Measurements from ENCODE around the gene NR6A1.

GRCh38 chr9:124477211-124477647, 293.9 kb downstream of the NR6A1 start:
- TF ChIP-seq POLR2AphosphoS5 (IDR thresholded peaks at IDR 0.05; ENCODE audit: low read depth, low read length) (no peak), BRCA1 (CRISPR knock-in tag; IDR thresholded peaks at IDR 0.05) (no peak), DNMT1 (CRISPR knock-in tag; IDR thresholded peaks at IDR 0.05) (no peak), MAFG (CRISPR knock-in tag; IDR thresholded peaks at IDR 0.05) (no peak), FOXK2 (IDR thresholded peaks at IDR 0.05) (no peak), CTCF (CRISPR knock-in tag; IDR thresholded peaks at IDR 0.05) (no peak), GMEB2 (CRISPR knock-in tag; IDR thresholded peaks at IDR 0.05; ENCODE audit: low read depth) (no peak), AFF4 (CRISPR knock-in tag; IDR thresholded peaks at IDR 0.05) (no peak)
